Ovary (tissue), 3 donors: ENCODE results near the gene EMP2.

ENCODE experiments used
- CTCF ChIP-seq, 3 donors: fragments of 450-650 bp in 2 of 3; fragments of 200-600 bp in 1 of 3; IDR thresholded peaks; one replicate each; pipeline versions ENCODE4 v1.5.1 to v1.8.0; 2016 to 2022; ENCODE audit warnings: antibody characterized with exemption in 3 of 3, mild to moderate bottlenecking in 1 of 3
- POLR2A ChIP-seq: fragments of 450-650 bp; IDR thresholded peaks from one replicate; pipeline ENCODE4 v1.6.1; 2017; ENCODE audit warnings: antibody characterized with exemption, mild to moderate bottlenecking, moderate library complexity
- donor health status: DM: no; HTN: no; CAD: no.

- TF ChIP-seq CTCF (IDR thresholded peaks at IDR 0.05) (no peak), POLR2A (no peak)
Measured at GRCh38 chr16:10557750-10558149, 22.6 kb downstream of the EMP2 start.
